Stimulated activated CD8-positive, alpha-beta memory T cell treated with anti-CD3 and anti-CD28 coated beads, Interleukin-12 subunit alpha, Interleukin-12 subunit beta, amount 100 ng/mL, for 24 hours (primary cell): ENCODE measurements around the gene HSPB7.
A peak's percentile ranks its signal among the peaks of the same experiment; 100 is the strongest.
"Not testable (repeated sequence)": the region's sequence is repeated elsewhere in the genome, so short reads cannot be mapped to it uniquely, and the experiment has no call there.

Experiments
- DNase-seq: peaks from one replicate; pipeline ENCODE4 v3.0.0-alpha.2; 2020; ENCODE audit errors: extremely low read depth

Gene HSPB7

GRCh38 chr1:16017461-16018303 is at the start of gene HSPB7:
TSS of gene HSPB7 (minus strand) at chr1:16018043. CDS start at chr1:16017963, 80 bp downstream.
- no peak for DNase-seq

- no peak for DNase-seq
Measured at GRCh38 chr1:16067127-16067768, 49.4 kb upstream of the HSPB7 start.

DNA sequence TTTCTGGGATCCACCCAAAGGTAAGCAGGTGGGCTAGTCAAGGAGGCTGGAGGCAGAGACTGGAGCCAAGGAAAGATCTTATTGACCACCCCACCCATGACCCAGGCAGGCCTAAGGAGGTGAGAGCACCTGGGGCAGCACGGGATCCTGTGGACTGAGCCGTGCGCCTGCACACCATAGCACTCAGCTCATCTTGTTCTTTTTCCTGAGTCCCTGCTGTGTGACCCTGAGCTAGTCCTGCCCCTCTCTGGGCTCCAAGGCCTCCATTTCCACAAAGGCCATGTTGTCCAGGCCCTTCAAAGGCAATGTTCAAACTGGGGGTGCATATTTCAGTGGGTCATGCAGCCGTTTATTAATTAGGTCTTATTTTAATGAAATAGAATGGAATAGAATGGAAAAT is 48.4 kb upstream of the HSPB7 start:
- DNase-seq = no peak

GRCh38 chr1:16065269-16065576 is 47.4 kb upstream of the HSPB7 start:
- no peak for DNase-seq

DNA sequence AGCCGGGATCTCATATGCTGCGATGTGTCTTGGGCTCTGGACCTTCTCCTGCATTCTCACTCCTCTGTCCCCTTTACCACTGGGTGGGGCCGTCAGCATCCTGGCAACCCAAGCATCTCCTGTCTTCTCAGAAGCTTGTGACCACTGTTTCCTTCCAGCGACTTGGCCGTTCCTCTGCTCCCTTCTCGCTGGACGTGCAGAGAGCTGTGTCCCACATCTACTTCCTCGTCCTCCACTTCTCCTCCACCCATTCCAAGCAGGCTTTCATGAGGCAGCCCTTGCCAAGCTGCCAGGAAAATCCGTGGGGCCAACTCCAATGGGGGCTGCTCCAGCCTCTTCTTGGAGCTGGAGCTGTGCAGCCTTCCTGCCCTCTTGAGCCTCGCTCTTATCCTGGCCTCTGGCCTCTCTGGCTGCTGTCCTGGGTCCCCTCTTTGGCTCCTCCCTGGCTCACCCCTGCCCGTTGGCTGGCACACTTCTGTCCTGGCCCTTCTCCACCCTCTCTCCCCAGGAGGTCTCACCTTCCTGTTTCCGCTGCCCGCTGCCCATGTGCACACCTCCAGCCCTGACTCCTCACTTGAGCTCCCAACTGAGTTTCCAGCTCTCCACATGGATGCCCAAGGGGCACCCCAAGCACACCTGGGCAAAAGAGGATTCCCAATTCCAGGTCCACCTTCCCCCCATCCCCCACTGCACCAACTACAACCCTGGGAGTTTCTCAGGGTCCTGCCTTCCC is 46.9 kb upstream of the HSPB7 start:
- DNase-seq = no peak

DNA sequence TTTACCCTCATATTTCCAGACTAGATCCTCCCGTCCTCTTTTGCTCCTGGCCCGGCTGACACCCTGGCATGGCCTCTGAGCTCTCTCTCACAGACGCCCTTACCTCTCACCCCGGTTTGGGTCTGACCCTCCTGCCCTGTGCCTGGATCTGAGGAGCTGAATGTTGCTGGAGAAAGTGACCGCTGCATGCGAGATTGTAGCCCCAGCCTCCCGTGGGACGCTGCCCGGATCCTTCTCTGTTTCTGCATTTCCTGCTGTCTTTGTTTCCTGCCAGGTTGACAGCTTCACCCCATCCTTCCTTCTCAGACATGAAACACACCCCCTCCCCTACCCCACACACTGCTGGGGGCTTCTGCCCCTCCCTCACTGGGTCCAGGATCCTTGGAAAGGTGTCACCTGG is 46.1 kb upstream of the HSPB7 start:
- no peak for DNase-seq

- DNase-seq = no peak
Measured at GRCh38 chr1:16063226-16063829, 45.5 kb upstream of the HSPB7 start.

GRCh38 chr1:16062687-16063075 is 44.8 kb upstream of the HSPB7 start:
- DNase-seq = not testable (repeated sequence)

- not testable (repeated sequence) for DNase-seq
Measured at GRCh38 chr1:16061989-16062686, 44.3 kb upstream of the HSPB7 start.

- DNase-seq = no peak
Measured at GRCh38 chr1:16061266-16061665, 43.4 kb upstream of the HSPB7 start.

GRCh38 chr1:16058394-16059120 is 40.7 kb upstream of the HSPB7 start:
- DNase-seq = not testable (repeated sequence)

DNA sequence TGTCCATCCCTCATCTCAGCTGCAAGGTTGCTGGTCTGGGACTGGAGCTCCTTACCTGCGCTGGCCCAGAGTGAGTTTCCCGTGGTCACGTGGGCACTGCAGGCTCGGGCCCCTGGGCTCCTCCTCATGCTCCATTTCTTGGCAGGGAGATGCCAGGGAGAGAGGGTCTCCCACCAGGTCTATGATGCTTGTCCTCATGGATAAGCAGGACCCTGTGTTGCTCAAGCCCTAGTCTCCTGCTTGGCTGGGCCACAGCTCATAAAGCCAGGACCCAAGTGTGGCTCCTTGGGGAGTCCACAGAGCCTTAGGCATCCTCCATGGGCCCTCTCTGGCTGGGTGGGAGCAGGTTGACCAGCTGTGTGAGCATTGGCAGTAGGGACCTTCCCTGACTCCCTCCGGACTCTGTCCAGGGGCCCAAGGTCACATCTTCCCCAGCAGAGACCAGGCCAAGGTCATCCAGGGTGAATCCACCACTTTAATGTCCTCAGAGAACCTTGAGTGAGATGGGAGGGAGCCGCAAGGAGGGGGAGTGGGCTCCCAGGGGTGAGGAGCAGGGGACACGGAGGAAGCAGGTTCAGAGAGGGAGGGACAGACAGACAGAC is 39.6 kb upstream of the HSPB7 start:
- not testable (repeated sequence) for DNase-seq

- DNase-seq = not testable (repeated sequence)
Measured at GRCh38 chr1:16056521-16056912, 38.7 kb upstream of the HSPB7 start.

DNA sequence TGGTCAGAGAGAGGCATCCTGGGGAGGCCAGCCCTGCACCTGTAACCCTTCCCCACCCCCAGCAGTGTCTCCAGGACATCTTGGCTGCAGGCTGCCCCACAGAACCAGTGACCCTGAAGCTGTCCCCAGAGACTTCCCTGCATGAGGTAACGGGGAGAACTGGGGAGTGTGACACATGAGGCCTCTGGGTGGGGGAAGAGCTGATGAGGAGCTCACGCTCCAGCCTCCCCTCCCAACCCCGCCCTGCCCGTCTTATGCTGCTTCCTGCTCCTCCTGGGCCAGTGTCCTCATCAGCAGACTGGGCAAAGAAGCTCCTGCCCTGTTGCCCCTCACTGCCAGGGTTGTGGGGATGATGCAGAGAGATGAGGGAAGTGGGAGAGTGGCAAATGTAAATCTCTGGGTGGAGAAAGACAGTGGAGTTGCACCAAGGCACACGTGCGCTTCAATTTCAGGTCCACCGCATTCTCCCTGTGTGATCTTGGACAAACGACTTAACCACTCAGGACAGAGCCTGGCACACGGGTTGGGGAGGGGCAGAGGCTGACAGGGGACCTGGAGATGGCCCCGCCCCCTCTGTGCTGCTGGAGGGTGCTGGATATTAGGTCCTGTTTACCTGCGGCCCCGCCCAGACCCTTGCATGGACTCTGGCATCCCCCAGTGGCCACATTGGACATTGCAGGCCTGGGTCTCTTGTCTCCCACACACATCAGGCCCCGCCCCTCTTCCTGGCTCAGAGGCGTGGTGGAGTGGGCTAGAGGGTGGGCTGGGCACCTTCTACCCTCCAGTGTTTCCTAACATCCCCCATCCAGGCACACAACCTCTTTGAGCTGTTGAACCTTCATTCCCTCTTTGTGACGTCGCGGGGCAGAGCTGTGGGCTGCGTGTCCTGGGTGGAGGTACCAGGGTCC is 38.0 kb upstream of the HSPB7 start:
- DNase-seq = peak; percentile 58

DNA sequence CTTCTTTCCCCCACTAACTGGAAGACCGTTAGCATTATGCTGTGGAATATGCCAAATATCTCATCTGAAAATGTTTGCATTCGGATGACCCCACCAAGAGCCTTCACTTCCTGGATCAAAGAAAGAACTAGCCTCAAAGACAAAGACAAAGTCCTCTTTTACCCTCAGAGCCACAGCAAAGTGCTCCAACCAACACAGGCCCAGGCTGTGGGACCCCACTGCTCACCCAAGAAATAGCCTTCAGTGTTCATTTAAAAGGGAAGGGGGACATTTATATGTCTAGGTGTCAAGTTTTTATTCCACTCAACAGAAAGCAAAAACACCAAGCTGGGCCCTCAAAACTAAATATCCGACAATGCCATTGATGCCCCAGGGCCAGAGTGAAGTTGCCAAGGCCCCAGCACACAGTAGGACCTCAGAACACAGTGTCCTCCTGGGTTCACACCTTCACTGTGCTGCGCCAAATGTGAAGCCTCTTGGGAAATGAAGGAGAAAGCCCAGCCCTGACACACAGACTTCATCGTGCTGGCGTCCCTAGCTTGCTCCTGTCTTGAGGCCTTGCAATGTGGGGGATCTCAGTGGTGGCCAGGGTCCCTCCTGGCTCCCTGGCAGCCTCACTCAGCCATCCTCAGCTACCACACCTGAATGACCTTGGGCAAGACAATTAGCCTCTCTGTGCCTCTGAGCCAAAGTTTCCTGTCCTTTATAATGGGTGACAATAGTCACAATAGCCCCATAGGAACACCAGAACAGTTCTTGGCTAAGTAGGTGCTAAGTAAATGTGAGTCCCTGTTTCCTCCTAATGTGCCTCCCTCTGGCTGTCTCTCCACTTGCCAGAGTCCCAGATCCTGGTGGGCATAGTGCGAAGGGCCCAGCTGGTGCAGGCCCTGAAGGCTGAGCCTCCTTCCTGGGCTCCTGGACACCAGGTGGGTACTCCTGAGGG is 37.0 kb upstream of the HSPB7 start:
- no peak for DNase-seq

DNA sequence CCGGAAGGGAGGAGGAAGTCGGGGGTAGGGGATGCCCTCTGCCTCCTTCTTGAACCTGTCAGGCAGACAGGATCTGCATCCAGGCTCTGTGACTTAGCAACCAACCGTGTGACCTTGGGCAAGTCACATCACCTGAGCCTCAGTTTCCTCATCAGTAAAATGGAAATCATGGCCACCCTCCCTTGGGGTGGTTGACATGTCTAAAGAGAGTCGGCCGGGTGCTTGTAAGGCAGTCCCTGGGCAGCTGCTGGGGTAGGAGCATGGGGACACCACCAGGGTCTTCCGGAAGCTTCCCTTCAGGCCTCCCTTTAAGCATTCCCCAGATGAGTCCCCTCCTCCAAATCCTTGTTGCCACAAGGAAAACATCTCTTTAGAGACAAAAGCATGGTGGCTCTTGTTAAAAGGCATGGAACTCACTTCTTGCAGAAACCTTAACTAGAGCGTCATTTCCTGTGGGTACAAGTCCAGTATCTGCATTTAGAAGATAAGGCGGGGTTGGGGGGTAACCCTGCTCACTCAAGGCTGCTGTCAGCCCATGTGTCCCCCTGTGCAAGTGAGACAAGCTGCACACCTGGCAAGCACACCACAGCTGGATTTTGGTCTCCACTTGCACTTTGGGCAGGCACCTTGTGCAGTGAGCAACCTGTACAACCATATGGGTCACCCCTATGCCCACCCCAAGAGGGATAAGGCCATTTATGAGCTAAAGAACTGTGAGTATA is 36.1 kb upstream of the HSPB7 start:
- no peak for DNase-seq

- not testable (repeated sequence) for DNase-seq
Measured at GRCh38 chr1:16051949-16052348, 34.1 kb upstream of the HSPB7 start.

GRCh38 chr1:16051039-16051438 is 33.2 kb upstream of the HSPB7 start:
- no peak for DNase-seq
